HG03575 (cell line): ENCODE measurements around the gene ABCD1.
"Not testable (repeated sequence)": the region's sequence is repeated elsewhere in the genome, so short reads cannot be mapped to it uniquely, and the experiment has no call there.

ENCODE experiments used
- ATAC-seq: cut with Tn5 transposase; IDR thresholded peaks from one replicate; pipeline ENCODE4 v1.9.1; 2021; ENCODE audit not compliant: unreplicated experiment, insufficient number of reproducible peaks, low FRiP score; ENCODE audit errors: extremely low read depth

Gene ABCD1

DNA sequence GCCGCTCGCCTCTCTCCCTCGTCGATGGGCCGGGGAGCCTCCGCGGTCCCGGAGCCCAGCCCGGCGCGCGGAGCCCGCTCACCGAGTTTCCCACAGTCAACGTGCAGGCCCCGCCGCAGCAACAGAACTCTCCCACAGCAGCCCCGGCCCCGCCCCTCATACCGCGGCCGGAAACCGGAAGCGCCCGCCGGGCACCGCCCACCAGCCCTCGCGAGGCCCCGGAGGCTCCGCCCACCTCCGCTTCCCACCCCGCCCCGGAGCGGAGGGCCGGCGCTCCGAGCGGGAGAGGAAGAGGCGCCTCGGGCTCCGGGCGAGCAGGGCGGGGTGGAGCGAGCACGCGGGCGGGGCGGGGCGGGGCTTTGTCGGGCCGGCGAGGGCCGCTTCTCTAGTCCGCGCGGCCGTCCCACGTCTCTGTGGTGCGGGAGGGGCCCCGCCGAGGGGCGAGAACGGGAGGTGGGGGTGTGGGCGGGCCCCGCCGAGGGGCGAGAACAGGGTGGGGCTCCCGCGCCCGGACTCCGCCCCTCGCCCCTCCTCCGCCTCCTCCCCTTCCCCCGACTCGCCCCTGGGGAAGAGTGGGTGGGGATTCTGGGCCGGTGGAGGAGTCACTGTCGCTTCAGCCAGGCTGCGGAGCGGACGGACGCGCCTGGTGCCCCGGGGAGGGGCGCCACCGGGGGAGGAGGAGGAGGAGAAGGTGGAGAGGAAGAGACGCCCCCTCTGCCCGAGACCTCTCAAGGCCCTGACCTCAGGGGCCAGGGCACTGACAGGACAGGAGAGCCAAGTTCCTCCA lies at the start of gene ABCD1, which contains the start of gene BCAP31:
TSS of gene ABCD1 (plus strand) at position 605 of the 787 bp plus-strand sequence. CDS start 411 bp downstream, outside the sequence.
TSS of gene BCAP31 (minus strand) at position 136 of the 787 bp plus-strand sequence. CDS start 1,143 bp downstream, outside the sequence.
- no peak for ATAC-seq

GRCh38 chrX:153681175-153681574 lies 43.5 kb upstream of the ABCD1 start:
- ATAC-seq = no peak

GRCh38 chrX:153683486-153683885 lies 41.2 kb upstream of the ABCD1 start:
- ATAC-seq = not testable (repeated sequence)

DNA sequence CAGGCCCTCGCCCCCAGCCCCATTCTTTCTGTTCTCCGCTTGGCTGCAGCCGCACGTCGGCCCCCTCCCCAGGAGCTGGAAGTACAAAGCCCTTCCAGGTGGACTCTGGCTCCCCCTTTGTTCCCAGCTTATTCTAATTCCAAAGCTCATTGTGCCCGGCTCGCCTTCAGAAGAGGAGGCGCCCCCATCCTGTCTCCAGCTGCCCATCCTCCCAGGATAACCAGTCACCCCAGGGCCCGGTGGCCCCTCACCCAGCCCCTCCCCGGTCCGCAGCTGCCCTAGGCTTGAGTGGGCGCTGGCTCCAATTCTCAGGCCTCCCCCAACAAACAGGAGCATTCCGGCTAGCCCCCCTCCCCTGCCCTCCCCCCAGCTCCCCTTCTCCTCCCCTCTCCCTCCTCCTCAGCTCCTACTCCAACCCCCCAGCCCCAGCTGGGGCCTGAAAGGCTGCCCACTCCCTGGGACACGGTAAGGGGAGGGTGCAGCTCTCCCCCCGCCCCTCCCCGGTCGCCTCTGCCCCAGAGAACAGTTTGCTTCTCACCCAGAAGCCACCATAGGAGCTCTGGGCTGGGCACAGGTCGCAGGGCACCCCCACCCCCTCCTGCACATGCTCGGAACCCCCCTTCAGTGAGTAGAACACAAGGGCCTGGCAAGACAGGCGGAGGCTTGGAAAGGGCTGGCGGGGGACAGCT lies 40.0 kb upstream of the ABCD1 start:
- no peak for ATAC-seq

DNA sequence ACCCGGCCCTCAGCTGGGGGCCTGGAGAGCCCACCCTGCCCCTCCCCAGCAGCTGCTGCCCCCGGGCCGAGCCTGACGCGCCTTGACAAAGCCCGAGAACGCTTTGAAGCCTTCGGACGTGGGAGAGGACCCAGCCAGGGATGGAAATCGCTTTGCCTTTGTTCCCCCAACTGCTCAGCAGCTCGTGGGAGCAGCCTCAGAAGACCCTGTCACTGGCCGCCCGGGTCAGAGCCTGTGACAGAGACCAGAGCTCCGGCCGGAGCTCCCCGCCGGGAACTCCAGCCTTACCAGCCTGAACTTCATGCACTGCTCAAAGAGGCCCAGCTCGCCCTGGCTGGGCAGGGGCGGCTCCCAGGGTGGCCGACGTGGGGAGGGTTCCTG lies 39.5 kb upstream of the ABCD1 start:
- ATAC-seq = no peak

GRCh38 chrX:153685751-153686696 lies 38.6 kb upstream of the ABCD1 start:
- ATAC-seq = no peak

DNA sequence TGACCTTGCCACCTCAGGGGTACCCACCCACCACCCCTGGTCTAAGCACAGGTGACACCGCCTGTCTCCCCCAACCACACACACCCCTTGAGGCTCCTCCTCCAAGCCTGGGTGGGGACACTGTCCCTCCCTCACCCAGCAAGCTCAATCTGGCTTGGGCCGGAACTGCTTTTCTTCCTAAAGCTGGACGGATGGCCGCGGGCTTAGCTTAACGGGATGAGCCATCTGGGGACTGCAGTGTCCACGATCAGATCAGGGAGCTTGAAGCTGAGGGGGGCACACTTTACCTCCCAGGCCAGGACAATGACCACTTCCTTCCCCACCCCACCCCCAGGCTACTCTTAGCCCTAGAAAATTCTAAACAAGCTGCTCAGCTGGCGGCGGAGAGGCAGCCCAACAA lies 37.9 kb upstream of the ABCD1 start:
- ATAC-seq = no peak

DNA sequence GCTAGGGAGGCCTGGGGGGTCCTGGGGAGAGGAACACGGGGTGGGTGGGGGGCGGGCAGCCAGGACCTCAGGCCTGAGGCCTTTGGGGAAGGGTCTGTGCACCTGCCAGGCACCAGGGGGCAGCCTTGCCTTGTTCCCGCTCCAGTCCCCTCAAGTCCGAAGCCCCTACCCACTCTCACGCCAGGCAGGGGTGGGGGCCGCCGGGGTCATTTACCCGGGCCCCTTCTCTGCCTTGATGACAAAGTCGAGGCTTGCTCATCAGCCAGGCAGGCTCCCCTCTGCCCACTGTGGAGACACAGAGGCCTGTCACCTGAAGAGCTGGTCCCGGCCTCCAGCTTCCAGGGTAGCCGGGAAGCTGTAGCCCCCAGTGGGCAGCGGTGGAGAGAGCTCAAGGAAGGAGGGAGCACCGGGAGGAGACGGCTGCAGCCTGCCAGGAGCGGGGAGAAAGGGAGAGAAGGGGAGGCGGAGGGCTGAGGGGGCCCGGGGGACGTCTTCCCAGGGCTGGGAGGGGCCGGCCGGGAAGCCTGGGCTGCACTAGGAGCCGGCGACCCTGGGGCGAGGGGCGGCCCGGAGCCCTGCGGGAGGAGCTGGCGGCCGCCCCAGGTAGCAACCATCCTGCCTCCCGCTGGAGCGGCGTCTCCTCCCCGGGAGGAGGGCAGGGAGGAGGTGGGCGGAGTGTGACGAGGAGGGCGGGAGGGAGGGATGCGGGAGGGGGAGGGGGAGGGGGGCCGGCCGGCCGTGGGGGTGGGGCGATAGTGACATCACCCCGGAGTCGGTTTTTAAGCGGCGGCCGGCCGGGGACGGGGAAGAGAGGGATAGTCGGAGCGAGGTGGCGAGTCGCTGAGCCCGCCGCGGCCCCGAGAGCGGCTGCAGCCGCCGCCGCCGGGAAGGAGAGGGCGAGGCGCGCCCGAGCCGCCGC lies 37.3 kb upstream of the ABCD1 start, which contains the start of gene SLC6A8:
TSS of gene SLC6A8 (plus strand) at position 806 of the 919 bp plus-strand sequence. CDS start 649 bp downstream, outside the sequence.
- no peak for ATAC-seq

DNA sequence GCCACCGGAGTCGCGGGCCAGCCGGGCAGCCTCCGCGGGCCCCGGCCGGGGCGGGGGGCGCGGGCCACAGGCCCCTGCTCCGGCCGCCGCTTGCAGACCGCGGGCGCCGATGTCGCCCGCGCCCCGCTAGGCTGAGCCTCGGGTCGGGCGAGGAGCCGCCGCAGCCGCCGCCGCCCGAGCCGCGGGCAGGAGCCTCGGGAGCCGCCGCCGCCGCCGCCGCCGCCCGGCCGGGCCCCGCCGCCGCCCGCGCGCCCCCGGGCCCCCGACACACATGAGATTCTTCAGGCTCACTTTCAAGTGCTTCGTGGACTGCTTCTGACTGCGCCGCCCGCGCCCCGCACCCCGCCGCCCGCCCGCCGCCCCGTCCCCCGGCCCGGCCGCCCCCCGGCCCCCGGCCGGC lies 36.6 kb upstream of the ABCD1 start:
- no peak for ATAC-seq

DNA sequence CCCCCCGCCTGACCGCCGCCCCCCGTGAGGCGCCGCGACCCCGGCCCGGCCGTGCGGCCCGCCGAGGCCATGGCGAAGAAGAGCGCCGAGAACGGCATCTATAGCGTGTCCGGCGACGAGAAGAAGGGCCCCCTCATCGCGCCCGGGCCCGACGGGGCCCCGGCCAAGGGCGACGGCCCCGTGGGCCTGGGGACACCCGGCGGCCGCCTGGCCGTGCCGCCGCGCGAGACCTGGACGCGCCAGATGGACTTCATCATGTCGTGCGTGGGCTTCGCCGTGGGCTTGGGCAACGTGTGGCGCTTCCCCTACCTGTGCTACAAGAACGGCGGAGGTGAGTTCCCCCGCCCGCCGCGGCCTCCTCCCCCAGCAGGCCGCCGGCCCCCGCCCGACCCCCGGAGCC lies 36.1 kb upstream of the ABCD1 start:
- no peak for ATAC-seq

GRCh38 chrX:153688911-153689590 lies 35.6 kb upstream of the ABCD1 start:
- no peak for ATAC-seq

- ATAC-seq = no peak
Observed at GRCh38 chrX:153689654-153690465, 34.8 kb upstream of the ABCD1 start.

- ATAC-seq = no peak
Observed at GRCh38 chrX:153690466-153690865, 34.2 kb upstream of the ABCD1 start.

DNA sequence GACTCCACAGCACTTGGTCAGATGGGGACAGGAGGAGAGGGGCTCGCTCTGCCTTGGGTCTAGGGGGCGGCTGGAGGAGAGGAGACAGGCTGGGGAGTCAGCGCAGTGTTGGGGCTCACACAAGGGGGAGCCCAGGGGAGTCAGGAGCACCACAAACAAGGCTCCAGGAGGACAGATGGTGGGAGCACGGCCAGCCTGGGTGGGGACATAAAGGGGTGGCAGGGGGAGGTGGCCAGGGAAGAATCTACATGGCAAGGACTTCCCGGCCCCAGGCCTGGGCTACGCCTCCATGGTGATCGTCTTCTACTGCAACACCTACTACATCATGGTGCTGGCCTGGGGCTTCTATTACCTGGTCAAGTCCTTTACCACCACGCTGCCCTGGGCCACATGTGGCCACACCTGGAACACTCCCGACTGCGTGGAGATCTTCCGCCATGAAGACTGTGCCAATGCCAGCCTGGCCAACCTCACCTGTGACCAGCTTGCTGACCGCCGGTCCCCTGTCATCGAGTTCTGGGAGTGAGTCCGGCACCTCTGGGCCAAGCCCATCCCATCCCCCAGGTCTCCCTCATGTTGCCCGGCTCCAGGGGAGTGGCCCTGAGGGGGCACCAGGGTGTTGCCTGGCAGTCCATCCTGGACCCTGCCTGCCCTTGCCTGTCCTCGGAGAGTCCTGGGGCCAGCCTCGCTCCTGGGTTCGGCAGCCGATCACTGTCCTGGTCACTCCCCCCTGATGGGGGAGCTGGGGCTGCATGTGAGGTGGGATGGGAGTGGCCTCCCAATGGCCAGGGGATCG lies 33.4 kb upstream of the ABCD1 start:
- not testable (repeated sequence) for ATAC-seq

- no peak for ATAC-seq
Observed at GRCh38 chrX:153692003-153692402, 32.7 kb upstream of the ABCD1 start.

DNA sequence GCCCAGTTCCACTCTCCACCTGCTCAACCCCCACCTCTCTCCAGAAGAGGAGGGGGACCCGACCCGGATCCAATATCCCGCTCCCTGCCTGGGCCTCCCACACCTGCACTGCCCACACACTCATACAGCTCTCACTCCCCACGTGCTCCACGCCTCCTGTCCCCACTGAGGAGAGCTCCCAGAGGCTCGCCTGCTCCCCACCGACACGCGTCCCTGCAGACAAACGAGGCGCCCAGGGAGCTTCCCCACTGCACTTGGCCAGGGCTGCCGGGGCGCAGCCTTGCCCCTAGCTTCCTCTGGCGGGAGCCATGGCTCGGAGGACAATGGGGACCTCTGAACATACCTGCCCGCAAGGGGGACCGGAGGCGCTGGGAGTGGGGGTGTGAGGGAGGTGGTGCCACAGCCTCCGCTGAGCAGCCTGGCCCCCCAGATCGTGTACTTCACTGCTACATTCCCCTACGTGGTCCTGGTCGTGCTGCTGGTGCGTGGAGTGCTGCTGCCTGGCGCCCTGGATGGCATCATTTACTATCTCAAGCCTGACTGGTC lies 32.0 kb upstream of the ABCD1 start:
- ATAC-seq = no peak
